Hematopoietic multipotent progenitor cell treated with erythropoietin and hydrocortisone succinate and interleukin-3 and kit ligand, for 8 days (in vitro differentiated cells): ENCODE results near the gene CMTM1.

Experiments
- DNase-seq: peaks from one replicate; pipeline ENCODE4 v3.0.0-alpha.2; 2015

CMTM1 gene

DNA sequence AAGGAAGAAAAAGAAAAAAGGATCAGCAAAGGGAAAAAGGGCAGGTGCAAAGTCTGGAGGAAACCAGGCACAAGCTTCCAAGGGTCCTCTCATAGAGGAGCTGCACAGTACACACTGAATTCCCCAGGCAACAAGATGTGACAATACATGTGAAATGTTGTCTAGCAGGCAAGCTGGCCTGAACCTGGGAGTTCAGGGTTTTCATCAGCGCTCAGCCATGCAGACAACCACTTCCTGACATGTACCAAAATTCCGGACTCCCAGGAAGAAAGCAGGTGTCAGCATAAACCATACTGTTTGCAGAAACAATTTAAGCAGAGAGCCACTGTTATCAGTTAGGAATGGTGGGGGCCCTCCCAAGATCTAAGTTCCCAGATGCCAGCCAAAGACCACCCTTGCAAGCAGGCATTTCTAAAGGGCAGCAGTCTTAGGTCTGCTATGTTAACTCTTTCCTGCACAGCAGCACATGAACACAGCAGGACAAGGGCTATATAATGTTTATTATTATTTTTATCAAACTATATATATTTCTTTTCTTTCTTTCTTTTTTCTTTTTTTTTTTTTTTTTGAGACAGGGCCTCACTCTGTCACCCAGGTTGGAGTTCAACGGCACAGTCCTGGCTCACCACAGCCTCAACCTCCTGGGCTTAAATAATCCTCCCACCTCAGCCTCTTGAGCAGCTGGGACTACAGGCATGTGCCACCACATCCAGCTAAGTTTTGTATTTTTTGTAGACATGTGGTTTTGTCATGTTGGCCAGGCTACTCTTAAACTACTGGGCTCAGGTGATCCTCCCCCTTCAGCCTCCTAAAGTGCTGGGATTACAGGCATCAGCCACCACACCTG lies 26.4 kb upstream of the CMTM1 start:
- no peak for DNase-seq

DNA sequence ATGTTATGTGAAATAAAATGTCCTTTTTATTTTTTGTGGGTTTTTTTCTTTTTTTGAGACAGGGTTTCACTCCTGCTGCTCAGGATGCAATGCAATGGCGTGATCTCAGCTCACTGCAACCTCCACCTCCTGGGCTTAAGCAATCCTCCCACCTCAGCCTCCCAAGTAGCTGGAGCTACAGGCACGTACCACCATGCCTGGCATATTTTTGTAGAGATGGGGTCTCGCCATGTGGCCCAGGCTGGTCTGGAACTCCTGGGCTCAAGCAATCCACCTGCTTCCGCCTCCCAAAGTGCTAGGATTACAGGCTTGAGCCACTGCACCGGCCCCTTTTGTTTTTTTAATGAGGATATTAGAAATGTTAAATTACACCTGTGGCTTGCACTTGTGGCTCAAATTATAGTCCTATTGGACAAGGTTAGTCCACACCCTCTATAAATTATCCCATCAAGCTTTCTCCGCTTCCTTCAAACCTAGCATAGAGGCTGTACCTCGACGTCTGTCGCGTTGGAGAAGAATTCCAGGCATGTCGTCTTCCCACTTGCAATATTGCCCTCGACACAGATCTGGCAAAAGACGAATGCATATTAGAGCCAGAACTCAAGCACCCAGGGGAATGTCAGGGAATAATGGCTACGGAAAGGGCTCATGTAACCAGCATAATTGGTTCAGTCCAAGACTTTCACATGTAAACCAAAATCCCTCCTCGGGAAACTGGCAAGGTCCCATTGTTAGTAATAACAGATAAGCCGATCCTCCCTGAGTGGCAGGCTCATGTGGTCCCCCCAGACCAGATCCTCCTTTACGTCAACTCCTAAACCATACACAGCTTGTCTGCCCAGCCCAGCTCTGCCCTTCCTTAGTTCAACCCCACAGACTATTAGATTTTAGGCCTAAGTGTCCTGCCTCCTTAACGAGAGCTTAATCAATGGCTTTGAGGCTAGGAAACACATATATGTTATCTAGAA lies 24.6 kb upstream of the CMTM1 start:
- DNase-seq = no peak

DNA sequence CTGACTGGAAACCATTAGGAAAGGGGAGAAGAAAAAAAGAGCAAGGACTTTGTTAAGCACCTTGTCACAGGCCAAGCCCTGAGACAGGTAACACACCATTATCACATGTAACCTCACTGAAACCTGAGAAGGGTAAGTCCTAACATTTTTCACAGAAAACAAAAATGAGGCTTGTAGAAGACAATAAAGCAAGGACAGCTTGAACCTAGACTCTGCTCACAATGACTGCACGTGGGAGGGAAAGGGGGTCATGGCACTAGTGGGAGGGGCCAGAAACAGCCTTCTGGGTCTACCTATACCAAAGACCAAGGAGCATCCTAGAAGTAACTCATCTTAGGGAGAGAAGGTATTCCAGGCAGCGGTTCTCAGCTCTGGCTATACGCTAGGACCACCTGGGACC lies 23.8 kb upstream of the CMTM1 start:
- DNase-seq = no peak

DNA sequence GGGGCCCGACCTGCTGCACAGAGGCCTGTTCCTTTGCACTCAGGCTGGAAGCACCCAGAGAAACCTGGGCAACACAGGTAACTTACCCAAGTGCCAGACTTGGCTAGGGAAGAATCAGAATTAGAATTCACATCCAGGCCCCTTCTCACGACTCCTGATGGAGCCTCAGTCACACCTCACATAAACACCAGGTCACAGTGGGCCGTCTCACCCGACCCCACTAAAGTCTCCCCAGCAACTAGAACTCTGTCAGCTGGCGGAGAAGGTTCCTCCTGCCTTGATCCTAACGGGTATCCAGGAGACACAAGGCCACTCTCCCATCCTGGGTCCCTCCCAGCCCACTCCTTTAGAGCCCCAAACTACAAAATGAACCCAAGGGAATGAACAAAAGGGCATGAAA lies 22.7 kb upstream of the CMTM1 start:
- no peak for DNase-seq

DNA sequence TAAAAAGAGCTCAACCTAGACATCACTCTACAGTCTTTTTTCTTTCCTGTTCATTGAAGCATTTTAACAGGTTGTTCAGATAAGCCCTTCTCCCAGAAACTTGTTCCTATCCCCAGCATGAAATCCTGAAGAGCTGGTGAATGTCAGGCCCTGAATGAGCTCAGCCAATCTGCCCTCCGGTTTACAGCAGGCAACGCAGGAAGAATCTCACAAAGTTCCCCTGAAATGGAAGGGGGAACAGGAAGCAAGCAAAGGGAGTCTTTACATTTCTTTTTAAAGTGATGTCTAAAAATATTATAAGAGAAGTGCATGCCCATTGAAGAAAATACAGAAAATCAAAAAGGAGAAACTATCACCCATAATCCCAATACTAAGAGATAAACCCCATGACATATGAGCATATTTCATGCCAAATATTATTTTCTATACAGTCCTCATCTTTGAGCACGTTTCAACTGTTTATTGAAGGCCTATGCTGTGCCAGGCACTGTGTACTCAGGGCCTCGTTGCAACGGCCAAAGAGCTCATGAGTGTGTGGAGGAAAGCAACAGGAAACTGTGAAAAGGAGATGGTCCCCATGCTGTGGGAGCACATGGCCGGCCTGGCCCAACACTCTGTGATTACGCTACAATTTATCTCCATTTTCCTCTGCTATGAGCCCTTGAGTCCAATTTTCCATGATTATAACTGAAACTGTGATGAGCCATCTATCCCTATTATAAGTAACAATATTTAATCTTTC lies 22.1 kb upstream of the CMTM1 start:
- DNase-seq = no peak

DNA sequence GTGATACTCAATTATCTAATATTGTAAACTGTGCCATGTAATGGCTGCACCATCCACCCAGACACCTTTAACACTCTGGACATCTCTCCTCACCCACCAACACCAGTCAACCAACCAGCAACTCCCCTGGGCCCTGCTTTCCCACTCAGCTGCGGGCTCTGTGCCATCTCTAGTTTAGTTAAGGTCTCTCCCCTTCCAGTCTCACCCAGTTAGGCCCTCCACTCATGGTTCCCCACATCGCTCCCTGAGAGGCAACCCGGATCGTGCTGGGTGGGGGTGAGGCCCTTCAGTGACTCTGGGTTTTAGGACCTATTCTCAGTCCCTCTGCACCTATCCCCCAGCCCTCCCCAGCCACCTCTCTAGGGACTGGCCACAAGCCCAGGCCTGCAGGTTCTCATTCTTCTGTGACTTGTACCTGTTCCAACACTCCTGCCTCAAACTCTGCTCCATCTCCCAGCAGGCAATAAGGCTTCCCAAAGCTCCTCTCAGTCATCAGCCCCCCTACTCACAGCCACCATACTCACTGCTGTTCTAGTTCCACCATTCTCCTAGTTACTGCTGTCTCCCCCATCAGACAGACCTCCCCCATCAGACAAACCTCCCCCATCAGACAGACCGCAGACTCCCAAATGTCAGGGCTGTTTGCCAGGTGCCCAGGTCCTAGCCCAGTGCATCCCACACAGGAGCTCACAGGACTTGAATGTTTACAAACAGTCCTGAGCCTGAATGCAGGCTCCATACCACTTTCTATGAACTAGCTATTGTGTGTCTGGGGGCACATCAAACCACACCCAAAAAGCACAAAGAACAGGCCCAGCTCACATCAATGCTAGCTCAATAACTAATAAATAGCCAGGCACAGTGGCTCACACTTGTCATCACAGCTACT lies 18.9 kb upstream of the CMTM1 start:
- no peak for DNase-seq

DNA sequence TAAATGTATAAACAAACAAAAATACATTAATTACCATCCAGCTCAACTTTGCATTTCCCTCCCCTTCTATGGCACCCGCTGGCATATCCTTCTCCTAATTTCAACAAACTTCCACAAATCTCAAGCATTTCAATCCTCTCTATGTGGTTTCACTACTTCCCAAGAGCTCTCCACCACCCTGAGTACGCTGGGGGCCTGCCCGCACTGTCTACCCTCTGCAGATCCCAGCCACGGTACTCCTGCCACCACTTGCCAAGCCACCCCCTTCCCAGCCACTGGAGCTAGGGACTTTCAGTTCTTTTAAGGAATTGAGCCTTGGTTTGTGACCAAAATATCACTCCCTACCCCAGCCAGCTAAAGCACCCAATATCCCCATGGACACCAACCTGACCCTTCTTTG lies 18.2 kb upstream of the CMTM1 start:
- no peak for DNase-seq

DNA sequence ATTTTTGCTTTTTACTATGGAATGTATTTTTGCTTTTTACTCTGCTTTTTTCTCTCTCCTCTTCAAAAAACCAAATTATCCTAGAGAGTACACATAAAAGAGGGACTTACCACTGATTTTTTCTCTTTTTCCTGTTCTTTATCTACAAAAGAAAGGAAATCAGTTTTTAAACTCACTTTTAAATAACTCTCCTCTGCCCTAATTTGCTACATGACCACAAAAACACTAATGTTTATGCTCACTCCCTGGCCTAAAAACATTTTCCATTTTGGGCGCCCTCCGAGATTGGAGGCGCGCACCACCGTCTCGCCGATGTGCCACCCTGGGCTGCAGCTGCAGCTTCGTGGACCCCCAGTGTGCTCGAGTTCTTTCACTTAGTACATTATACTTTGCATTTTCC lies 17.4 kb upstream of the CMTM1 start:
- DNase-seq = no peak

DNA sequence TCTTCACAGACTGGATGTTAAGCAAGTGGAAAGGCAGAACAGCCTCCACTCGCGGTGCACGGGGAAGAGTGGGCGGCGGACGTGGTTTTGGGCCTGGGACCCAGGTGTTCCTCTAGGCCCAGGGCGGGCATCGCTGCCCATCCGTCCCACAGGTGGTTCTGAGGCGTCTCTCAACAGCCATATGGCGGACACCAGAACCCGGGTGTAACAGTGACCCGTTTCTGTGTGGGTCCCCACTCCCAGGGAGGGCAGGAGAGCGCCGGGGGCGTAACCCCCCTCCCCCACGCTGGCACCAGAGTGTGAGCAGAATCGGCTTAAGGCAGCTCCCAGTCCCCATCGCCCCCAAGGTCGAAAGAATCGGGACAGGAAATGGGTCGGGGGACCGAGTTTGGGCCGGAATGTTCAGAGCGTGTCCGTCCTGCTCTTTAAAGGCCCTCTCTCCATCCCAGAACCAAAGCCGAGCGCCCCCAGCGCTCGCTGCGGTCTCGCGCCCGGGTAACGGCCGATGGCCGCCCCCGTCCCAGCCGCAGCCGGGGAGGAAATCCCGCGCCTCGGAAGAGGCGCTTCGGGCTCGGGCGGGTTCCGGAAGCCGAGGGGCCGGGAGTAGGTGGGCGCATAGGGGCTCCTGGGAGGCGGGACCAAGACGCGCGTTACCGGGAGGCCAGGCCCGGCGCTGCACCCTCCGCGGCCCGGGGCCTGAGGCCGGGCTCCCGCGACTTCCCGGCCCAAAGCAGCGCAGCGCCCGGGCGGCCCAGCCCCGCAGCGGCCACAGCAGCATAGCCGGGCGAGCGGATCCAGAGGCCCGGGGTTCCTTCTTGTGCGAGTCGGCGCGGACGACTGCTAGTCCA lies 16.7 kb upstream of the CMTM1 start, which contains the start of gene TK2:
Gene TK2, minus strand, starts transcription at position 839 of the 848 bp plus-strand sequence. Its CDS starts 61 bp downstream, at position 778.
- peak; percentile 46 for DNase-seq

DNA sequence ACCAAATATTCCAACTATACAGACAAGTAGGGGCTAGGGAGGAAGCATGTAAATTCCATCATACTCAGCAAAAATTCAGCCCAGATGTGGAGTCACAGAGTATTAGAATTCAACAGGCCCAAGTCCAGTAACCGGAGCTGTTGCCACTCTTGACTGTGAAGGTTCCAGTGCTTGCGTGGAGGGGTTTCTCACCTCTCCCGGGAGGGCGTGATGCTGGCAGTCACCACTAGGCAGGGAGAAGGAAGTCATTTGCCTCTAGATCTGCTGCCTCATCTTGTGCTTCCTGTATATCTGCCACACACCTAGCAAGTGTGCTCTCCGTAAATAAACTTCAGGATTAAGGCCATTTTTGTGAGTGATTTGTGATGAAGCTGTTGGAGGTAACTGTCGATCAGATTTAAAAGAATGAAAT lies 14.9 kb upstream of the CMTM1 start:
- peak; percentile 77 for DNase-seq

DNA sequence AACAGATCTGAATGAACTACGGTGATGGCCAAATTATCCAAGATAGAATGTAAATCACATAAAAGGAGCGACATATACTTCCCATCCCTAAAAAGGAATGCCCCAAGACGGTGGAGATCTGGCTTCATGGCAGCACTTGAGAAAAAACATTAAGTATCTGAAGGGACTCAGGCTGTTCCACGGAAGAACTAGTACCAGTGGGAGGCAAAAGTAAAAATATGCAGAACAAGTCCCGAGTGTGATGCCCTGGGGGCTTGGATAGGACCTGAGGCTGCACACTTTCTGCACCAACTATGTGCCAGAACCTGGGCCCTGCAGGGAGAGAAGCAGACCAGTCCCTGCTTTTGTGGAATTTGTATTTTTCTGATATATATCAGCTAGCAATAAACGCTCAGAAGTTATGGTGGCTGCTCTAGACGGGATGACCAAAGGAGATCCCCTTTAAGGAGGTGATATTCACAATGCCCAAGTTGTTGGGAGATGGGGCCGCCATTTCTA lies 14.4 kb upstream of the CMTM1 start:
- no peak for DNase-seq

DNA sequence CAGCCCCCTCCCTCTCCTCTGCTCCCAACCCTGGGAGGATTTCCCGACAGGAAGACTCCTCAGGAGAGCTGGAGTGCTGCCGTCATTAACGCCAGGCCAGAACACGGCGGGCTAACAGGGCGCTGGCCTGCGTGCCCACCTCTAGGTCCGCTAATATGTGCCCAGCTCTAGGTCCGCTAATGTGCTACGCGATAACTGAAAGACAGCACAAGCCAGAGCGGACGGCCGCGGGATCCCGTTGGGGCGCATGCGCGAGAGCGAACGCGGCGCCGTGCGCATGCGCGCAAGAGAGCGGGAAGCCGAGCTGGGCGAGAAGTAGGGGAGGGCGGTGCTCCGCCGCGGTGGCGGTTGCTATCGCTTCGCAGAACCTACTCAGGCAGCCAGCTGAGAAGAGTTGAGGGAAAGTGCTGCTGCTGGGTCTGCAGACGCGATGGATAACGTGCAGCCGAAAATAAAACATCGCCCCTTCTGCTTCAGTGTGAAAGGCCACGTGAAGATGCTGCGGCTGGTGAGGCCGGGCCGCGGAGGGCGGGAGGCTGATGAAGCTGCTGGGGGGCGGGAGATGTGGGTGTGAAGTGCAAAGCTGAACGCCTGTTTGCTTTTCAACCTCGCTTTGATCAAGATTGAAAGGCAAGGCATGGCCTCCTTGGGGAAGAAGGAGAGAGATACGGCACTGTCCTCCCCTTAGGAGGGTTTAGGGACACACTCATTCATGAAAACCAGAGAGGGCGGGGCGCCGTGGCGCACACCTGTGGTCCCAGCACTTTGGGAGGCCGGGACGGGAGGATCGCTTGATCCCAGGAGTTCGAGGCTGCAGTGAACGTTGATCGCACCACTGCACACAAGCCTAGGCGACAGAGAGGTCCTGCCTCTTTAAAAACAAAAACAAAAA lies 13.7 kb upstream of the CMTM1 start, which contains the start of gene CKLF:
Gene CKLF, plus strand, starts transcription at position 291 of the 892 bp plus-strand sequence. Its CDS starts 140 bp downstream, at position 431.
- DNase-seq = peak; percentile 91

DNA sequence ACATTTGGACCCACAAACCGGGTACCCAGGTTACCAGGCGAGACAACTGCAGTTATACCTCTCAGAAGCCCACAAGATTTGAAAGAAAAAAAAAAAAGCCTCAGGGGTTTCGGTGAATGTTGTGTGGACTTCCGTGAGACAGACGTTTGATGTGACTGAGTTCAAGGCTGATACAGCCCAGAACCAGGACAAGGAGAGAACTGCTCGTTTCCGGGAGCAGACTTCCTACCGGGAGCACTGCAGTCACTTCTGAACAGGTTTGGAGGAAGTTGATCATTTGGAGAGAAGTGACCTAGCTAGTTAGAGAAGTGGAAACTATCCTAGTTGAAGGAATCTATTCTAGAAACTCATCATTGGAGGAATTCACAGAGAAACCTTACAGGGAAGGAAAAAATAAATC lies 13.0 kb upstream of the CMTM1 start:
- DNase-seq = no peak

DNA sequence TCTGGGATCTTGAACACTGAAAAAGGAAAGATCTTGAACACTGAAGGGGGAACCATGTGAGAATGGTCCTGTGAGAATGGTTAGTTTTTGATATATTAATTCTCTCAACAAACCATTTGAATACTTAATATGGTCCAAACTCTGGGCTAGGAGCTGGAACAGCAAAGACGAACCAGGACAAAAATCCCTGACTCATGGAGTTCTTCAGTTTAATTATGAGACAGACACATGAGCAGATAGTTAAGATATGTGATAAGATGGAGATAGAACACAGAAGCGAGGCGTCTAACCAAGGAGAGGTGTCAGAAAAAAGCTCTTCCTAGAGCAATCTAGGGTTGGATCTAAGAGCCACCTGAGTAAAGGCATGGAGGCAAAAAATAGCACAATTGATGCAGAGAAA lies 12.2 kb upstream of the CMTM1 start:
- no peak for DNase-seq

DNA sequence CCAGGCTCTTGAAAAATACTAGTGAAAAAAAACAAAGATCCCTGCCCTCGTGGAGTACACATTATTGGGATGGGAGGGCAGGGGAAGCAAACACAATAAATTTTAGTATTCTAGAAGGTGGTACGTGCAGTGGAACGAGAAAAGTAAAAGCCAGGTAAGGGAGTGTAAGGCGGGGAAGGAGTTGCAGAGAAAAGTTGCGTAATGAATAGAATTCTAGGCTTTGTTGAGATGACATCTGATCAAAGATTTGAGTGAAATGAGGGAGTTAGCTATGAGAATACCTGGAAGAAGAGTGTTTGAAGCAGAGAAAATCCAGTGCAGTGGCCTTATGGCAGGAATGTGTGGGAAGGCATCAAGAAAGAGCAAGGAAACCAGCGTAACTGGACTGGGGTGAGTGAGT lies 11.7 kb upstream of the CMTM1 start:
- DNase-seq = no peak

DNA sequence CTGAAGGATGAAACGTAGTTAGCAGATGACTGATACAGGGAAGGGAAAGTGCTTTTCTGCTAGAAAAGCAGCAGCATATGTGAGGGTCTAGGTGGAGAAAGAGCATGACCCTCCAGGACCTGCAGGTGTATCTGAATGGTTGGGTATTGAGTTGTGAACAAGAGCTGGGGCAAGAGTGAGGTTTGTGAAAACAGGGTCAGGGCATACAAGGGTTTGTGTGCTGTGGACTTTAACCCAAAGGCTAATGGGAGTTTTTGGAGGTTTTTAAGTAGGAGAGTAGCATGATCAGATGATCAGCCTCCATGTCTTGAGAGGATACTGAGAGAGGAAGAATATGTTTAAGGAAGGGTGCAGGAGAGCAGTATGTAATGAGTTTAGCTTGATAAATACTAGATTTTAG lies 6.1 kb upstream of the CMTM1 start:
- no peak for DNase-seq

DNA sequence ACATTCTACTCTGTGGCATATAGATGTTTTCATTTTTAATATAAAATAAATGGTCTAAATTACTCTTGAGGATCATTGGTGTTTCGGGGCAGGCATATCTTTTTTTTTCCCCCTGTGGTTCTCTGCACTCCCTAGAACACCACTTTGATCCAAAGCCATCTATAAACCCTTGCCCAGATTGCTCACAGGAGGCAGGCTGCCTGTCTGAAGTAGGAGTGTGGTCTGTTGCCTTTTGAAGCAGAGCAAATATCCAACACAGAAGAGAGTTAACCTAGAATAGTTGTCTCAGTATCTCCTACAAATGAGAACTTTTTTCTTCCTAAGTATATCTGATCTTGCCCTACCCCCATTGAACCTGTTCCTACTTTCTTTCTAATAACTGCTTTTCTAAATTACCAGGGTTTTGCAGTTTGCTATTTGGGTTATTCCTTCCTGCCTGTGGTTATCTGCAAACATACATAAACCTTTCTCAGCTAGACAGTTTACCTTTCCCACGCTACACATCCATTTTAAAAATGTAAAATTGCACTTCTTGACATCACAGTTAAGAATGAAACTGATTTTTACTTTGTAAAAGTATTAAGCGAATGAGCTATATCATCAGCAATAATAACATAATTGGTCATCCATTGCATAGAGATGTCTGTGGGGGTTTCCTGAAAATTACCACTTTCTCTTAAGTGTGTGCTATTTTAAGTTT lies 4.7 kb upstream of the CMTM1 start:
- DNase-seq = no peak

DNA sequence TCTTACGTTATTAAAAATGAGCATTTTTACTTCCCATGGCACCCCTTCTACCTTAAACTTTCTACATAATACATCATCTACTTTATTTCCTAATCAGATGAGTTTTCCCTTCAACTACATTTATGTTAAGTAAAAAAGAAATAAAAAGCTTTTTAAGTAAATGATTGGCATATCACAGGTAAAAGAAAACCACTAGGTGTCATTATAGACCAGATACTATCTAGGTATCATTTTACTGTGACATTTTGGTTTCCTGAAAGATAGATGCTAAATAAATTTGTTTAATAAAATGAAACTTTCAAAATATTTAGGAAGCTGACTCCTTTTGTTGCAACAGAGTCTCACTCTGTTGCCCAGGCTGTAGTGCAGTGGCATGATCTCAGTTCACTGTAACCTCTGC lies 3.8 kb upstream of the CMTM1 start:
- no peak for DNase-seq

DNA sequence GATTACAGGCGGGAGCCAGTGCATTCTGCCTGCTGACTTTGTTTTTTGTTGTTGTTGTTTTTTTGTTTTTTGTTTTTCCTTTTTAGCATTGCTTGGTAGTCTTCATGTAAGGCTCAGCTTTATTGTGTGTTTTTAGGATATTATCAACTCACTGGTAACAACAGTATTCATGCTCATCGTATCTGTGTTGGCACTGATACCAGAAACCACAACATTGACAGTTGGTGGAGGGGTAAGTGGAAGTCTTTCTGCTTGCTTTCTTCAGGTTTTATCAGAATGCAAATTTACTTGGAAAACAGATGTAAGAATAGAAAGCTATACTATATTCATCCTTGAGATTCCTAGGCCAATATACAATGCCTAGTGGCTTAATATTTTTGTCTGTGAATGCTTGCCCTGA lies 3.3 kb upstream of the CMTM1 start:
- peak; percentile 89 for DNase-seq
